ENCODE data around the gene STAG1. TPM values are rescaled to one million over a fixed set of nuclear protein-coding genes. Genes with fewer than 3 reads are reported as not detected.

STAG1 gene
- polyA plus RNA-seq, 1 donor = 30.3 TPM

DNA sequence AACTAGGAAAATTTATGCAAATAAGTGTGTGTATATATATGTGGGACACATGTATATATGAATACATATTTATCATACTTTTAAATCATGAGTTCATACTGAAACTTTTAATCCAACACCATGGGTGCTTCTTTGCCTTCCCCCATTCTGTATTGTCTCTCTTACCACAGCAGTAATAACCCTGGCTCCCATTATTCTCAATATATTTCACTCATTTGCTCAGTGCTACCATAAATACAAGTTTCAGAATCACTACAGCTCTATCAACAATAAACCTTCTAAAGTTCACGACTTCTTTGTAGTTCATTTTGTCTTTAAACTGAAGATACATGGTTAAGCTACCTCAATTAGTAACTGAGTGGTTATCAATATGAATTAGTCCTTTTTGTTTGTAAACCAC is 419.9 kb downstream of the STAG1 start:
- DNase-seq (ENCODE audit: low read depth) = no peak

DNA sequence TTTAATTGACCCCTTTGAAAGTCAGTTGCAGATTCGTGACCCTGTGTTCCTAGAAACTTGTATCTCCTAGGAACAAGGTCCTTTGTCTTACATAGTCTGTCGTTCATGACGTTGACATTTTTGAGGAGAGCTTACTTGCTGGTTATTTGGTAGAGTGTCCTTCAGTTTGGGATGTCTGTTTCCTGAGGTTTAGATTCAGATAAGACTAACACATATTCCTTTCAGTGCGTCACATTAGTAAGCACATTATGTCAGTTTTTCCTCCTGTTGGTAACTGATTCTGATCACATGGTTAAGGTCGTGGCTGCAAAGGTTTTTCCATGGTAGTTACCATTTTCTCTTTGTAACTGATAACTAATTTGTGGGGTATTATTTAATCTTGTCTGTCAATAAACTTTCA is 421.3 kb downstream of the STAG1 start:
- no peak for DNase-seq (ENCODE audit: low read depth)

DNA sequence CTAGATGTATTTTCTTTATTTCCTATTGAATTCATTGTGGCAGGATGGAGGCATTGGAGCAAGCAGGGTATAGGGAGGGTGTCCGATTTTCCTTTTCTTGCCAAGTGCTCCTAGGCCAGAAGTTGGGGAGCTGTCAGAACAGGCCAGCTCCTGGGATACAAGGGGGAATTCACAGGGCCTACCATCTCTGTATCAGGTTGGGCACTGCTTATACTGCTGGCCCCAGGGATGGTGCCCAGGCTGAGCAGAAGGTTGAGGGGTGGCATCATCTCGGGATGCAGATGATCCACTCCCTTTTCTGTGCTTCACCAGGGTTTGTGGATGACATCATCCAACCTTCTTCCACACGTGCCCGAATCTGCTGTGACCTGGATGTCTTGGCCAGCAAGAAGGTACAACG is 422.6 kb downstream of the STAG1 start:
- DNase-seq (ENCODE audit: low read depth) = no peak

DNA sequence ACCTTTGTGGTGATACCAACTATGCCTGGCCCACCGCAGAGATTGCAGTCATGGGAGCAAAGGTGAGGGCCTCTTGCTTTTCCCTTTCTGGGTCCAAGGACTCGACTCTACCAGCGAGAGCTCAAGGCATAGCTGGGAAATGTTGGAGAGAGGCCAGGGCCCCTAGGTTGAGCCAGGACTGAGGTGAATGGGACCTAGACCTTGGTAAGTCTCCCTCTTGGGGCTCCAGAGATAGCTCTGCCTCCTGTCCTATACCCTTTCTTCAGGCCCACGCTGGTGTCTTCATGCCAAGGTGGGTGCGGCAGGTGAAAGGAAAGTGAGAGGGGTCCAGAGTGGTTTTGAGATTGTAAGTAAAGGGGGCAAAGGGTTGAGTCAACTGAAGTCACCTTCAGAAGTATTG is 424.5 kb downstream of the STAG1 start:
- no peak for DNase-seq (ENCODE audit: low read depth)

GRCh38 chr3:136326316-136326715 is 425.9 kb downstream of the STAG1 start:
- no peak for DNase-seq (ENCODE audit: low read depth)

GRCh38 chr3:136311968-136312367 is 440.2 kb downstream of the STAG1 start:
- DNase-seq (ENCODE audit: low read depth) = no peak

- no peak for DNase-seq (ENCODE audit: low read depth)
These were observed 440.9 kb downstream of the STAG1 start for GRCh38 chr3:136311261-136311660.

- no peak for DNase-seq (ENCODE audit: low read depth)
These were observed 446.3 kb downstream of the STAG1 start for GRCh38 chr3:136305879-136306278.

GRCh38 chr3:136300444-136300843 is 451.7 kb downstream of the STAG1 start:
- no peak for DNase-seq (ENCODE audit: low read depth)

- DNase-seq (ENCODE audit: low read depth) = no peak
These were observed 454.4 kb downstream of the STAG1 start for GRCh38 chr3:136297826-136298225.

- DNase-seq (ENCODE audit: low read depth) = no peak
These were observed 455.2 kb downstream of the STAG1 start for GRCh38 chr3:136296960-136297359.

- DNase-seq (ENCODE audit: low read depth) = no peak
These were observed 458.0 kb downstream of the STAG1 start for GRCh38 chr3:136294176-136294575.

DNA sequence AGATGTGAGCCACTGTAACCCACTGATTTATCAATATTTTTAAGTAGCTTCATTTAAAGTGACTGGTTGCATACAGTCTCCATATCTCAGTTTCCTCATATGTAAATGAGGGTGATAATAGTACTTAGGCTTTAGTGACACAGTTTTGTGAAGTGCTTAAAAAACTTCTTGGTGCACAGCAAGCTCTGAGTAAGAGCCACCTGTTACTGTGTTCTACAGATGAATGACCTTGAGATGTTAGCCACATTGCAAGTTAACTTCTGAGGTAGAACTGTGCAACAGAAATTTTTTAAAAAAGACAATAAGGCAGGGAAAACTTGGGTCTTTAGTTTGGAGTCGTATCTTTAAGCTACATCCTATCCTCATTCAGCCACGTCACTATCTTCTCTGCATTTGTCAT is 458.9 kb downstream of the STAG1 start:
- no peak for DNase-seq (ENCODE audit: low read depth)

- DNase-seq (ENCODE audit: low read depth) = no peak
These were observed 459.7 kb downstream of the STAG1 start for GRCh38 chr3:136292500-136292899.

DNA sequence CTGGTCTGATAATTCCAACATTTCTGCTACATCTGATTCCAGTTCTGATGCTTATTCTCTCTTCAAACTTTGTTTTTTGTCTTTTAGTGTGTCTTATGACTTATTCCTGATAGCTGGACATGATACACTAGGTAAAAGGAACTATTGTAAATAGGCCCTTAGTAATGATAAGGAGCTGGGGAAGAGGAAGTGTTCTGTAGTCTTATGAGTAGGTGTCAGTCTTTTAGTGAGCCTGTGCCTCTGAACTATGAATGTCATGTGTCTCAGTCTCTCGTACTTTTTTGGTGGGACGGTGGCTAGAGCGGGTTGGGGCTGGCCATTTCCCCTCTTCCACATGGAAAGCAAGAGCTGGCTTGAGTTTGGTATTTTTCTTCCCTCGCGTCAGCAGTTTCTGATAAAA is 460.9 kb downstream of the STAG1 start:
- no peak for DNase-seq (ENCODE audit: low read depth)

Other genes with a start within 250 kb of the STAG1 start
- gene SLC35G2, start 66.7 kb upstream of the STAG1 start, polyA plus RNA-seq (ENCODE audit: insufficient read length) = 1.7 TPM
- 29.4 TPM for gene NCK1, start 109.8 kb upstream of the STAG1 start, polyA plus RNA-seq (ENCODE audit: insufficient read length)
- gene IL20RB, start 205.6 kb upstream of the STAG1 start, polyA plus RNA-seq (ENCODE audit: insufficient read length) = 1.3 TPM

All from forelimb muscle (tissue), 1 donor.